H1 (cell line): Measurements from ENCODE around the gene NELL1. TPM values are rescaled to one million over a fixed set of nuclear protein-coding genes. Genes with fewer than 3 reads are reported as not detected.

ENCODE experiments used
- CTCF ChIA-PET: fragments of 300-600 bp; sonication (Branson Sonifier 250); formaldehyde crosslinking; loops from one replicate; lab custom pipeline; 2021; ENCODE audit not compliant: partially characterized antibody; lab: Charles Lee
- POLR2A ChIA-PET: fragments of 300-600 bp; sonication (Branson Sonifier 250); formaldehyde crosslinking; loops from one replicate; lab custom pipeline; 2021; ENCODE audit warnings: inconsistent platforms; ENCODE audit not compliant: partially characterized antibody; lab: Charles Lee
- DNase-seq, 2 experiments: peaks; one replicate each; pipeline versions ENCODE4 v3.0.0 to v3.0.0-alpha.2; 2010 to 2022; ENCODE audit warnings: low spot score in 2 of 2, low read depth in 1 of 2, mixed read lengths in 1 of 2
- FAIRE-seq: peaks from 2 replicates; lab custom pipeline; 2011; peaks lifted over from hg19 to GRCh38; lab: Jason Lieb, UNC
- H2AFZ ChIP-seq: 2 replicates; pipeline ENCODE4 v1.8.1; 2012; ENCODE audit warnings: low read length, inconsistent platforms
- H2AK5ac ChIP-seq: 2 replicates; pipeline ENCODE4 v1.6.1; 2013; ENCODE audit warnings: low read depth, low read length
- H2BK120ac ChIP-seq: replicated peaks from 2 replicates; pipeline ENCODE3; 2013; ENCODE audit warnings: low read depth, low read length, inconsistent platforms
- H2BK12ac ChIP-seq: 2 replicates; pipeline ENCODE4 v1.6.1; 2013; ENCODE audit warnings: low read depth, low read length
- H2BK15ac ChIP-seq: 2 replicates; pipeline ENCODE4 v1.6.1; 2013; ENCODE audit warnings: low read length
- H2BK20ac ChIP-seq: 2 replicates; pipeline ENCODE4 v1.6.1; 2013; ENCODE audit warnings: low read length
- H2BK5ac ChIP-seq: 2 replicates; pipeline ENCODE4 v1.6.1; 2013; ENCODE audit warnings: low read depth, low read length
- H3K14ac ChIP-seq: 2 replicates; pipeline ENCODE4 v1.6.1; 2013; ENCODE audit warnings: inconsistent platforms; ENCODE audit not compliant: insufficient read length
- H3K18ac ChIP-seq: 2 replicates; pipeline ENCODE4 v1.6.1; 2013; ENCODE audit warnings: low read length; ENCODE audit errors: extremely low read depth
- H3K23ac ChIP-seq: 2 replicates; pipeline ENCODE4 v1.6.1; 2013; ENCODE audit warnings: inconsistent platforms; ENCODE audit not compliant: insufficient read length
- H3K23me2 ChIP-seq: 2 replicates; pipeline ENCODE4 v1.6.1; 2013; ENCODE audit warnings: low read depth, low read length
- H3K27ac ChIP-seq: 2 replicates; pipeline ENCODE4 v1.6.1; 2011; ENCODE audit warnings: low read depth, low read length, inconsistent platforms
- H3K27me3 ChIP-seq, 4 experiments: replicated peaks in 1 of 4; 1 replicate in 1 of 4; 2 replicates in 3 of 4; pipeline versions ENCODE4 v1.6.1 to v1.8.1; 2011 to 2013; ENCODE audit warnings: low read length in 3 of 4, mild to moderate bottlenecking in 3 of 4, inconsistent platforms in 2 of 4, mixed read lengths in 2 of 4, moderate library complexity in 1 of 4; ENCODE audit not compliant: control insufficient read depth in 3 of 4, insufficient read depth in 3 of 4; ENCODE audit errors: extremely low read depth in 1 of 4
- H3K36me3 ChIP-seq, 4 experiments: 2 replicates each; pipeline versions ENCODE4 v1.6.1 to v1.8.1; 2011 to 2013; ENCODE audit warnings: mild to moderate bottlenecking in 4 of 4, low read length in 3 of 4, moderate library complexity in 2 of 4, control low read depth in 1 of 4, inconsistent platforms in 1 of 4; ENCODE audit not compliant: insufficient read depth in 4 of 4, control insufficient read depth in 2 of 4
- H3K4ac ChIP-seq: replicated peaks from 2 replicates; pipeline ENCODE3; 2013; ENCODE audit warnings: low read length, low read depth, mixed read lengths, inconsistent platforms; ENCODE audit not compliant: insufficient read length
- H3K4me1 ChIP-seq, 4 experiments: replicated peaks in 1 of 4; 1 replicate in 1 of 4; 2 replicates in 3 of 4; pipeline versions ENCODE4 v1.6.1 to v1.8.1; 2011 to 2013; ENCODE audit warnings: low read length in 3 of 4, inconsistent platforms in 2 of 4, mixed read lengths in 1 of 4; ENCODE audit not compliant: insufficient read depth in 4 of 4, control insufficient read depth in 3 of 4
- H3K4me2 ChIP-seq, 2 experiments: 2 replicates each; pipeline versions ENCODE4 v1.6.1 to v1.8.1; 2011 to 2013; ENCODE audit warnings: low read depth in 2 of 2, low read length in 2 of 2, control low read depth in 1 of 2, inconsistent platforms in 1 of 2, mild to moderate bottlenecking in 1 of 2; ENCODE audit not compliant: insufficient read depth in 1 of 2
- H3K4me3 ChIP-seq, 4 experiments: fragments of 200-600, 300-600 bp in 1 of 4; sonication (generic), shearing (Covaris generic), sonication (Bioruptor Twin) in 1 of 4; 2 replicates each; pipeline versions ENCODE4 v1.5.1 to v1.8.1; 2011 to 2016; ENCODE audit warnings: low read length in 4 of 4, low read depth in 3 of 4, control low read depth in 2 of 4, inconsistent platforms in 2 of 4, mild to moderate bottlenecking in 2 of 4, mixed read lengths in 1 of 4, moderate library complexity in 1 of 4; ENCODE audit not compliant: insufficient read depth in 2 of 4; ENCODE audit errors: extremely low read depth in 1 of 4
- H3K56ac ChIP-seq: replicated peaks from 2 replicates; pipeline ENCODE3; 2013; ENCODE audit warnings: low read depth, mild to moderate bottlenecking, mixed read lengths, low read length, inconsistent platforms; ENCODE audit not compliant: insufficient read length
- H3K79me1 ChIP-seq: 2 replicates; pipeline ENCODE4 v1.6.1; 2013; ENCODE audit warnings: low read depth, low read length, control low read depth
- H3K79me2 ChIP-seq, 2 experiments: 2 replicates each; pipeline versions ENCODE4 v1.6.1 to v1.8.1; 2012 to 2013; ENCODE audit warnings: low read length in 2 of 2, mild to moderate bottlenecking in 2 of 2, inconsistent platforms in 1 of 2; ENCODE audit not compliant: insufficient read depth in 2 of 2, control insufficient read depth in 1 of 2
- H3K9ac ChIP-seq, 4 experiments: replicated peaks in 1 of 4; 1 replicate in 1 of 4; 2 replicates in 3 of 4; pipeline versions ENCODE4 v1.6.1 to v1.8.1; 2011 to 2013; ENCODE audit warnings: low read depth in 3 of 4, low read length in 3 of 4, control low read depth in 2 of 4, mild to moderate bottlenecking in 2 of 4, moderate library complexity in 2 of 4, inconsistent platforms in 1 of 4; ENCODE audit errors: extremely low read depth in 1 of 4
- H3K9me3 ChIP-seq, 2 experiments: 2 replicates each; pipeline versions ENCODE4 v1.6.1 to v1.8.1; 2012 to 2013; ENCODE audit warnings: mild to moderate bottlenecking in 2 of 2, moderate library complexity in 2 of 2, control low read depth in 1 of 2, inconsistent platforms in 1 of 2, low read depth in 1 of 2, low read length in 1 of 2, mixed read lengths in 1 of 2; ENCODE audit not compliant: insufficient read depth in 2 of 2
- H4K20me1 ChIP-seq, 2 experiments: replicated peaks in 1 of 2; 2 replicates each; pipeline versions ENCODE3 to v1.8.1; 2011 to 2013; ENCODE audit warnings: inconsistent platforms in 2 of 2, low read length in 2 of 2, mild to moderate bottlenecking in 1 of 2; ENCODE audit not compliant: insufficient read depth in 2 of 2, control insufficient read depth in 1 of 2
- H4K5ac ChIP-seq: 2 replicates; pipeline ENCODE4 v1.6.1; 2013; ENCODE audit warnings: low read length, low read depth, mixed read lengths, inconsistent platforms; ENCODE audit not compliant: insufficient read length
- H4K8ac ChIP-seq: 2 replicates; pipeline ENCODE4 v1.8.0; 2013; ENCODE audit warnings: mild to moderate bottlenecking, moderate library complexity, low read length, inconsistent platforms; ENCODE audit not compliant: insufficient read depth; ENCODE audit errors: extremely low read depth
- H4K91ac ChIP-seq: replicated peaks from 2 replicates; pipeline ENCODE3; 2013; ENCODE audit warnings: low read length, mixed read lengths, inconsistent platforms; ENCODE audit not compliant: insufficient read length
- BCL11A ChIP-seq, 2 experiments: IDR thresholded peaks; one replicate each; pipeline ENCODE4 v1.6.1; 2011; ENCODE audit warnings: low read depth in 2 of 2, low read length in 2 of 2, mild to moderate bottlenecking in 2 of 2
- BRCA1 ChIP-seq: IDR thresholded peaks from 2 replicates; pipeline ENCODE4 v1.6.1; 2012; ENCODE audit warnings: low read depth, low read length, improper control_type of control experiment
- HDAC6 ChIP-seq: IDR thresholded peaks from one replicate; pipeline ENCODE4 v1.7.1; 2012; ENCODE audit warnings: low read depth, mild to moderate bottlenecking, inconsistent platforms, low read length, moderate library complexity
- KDM4A ChIP-seq: IDR thresholded peaks from one replicate; pipeline ENCODE4 v1.7.1; 2012; ENCODE audit warnings: low read depth, mild to moderate bottlenecking, moderate library complexity, low read length, inconsistent platforms; ENCODE audit not compliant: severe bottlenecking
- PHF8 ChIP-seq: fragments of 200-600 bp; sonication (generic); conservative IDR thresholded peaks from 2 replicates; pipeline ENCODE4 v1.7.1; 2012; ENCODE audit warnings: low read depth, mild to moderate bottlenecking, inconsistent platforms, low read length, moderate library complexity
- RXRA ChIP-seq: IDR thresholded peaks from 2 replicates; pipeline ENCODE4 v1.6.1; 2011; ENCODE audit warnings: low read depth, mild to moderate bottlenecking, low read length, moderate library complexity; ENCODE audit not compliant: insufficient read depth
- SIX5 ChIP-seq: IDR thresholded peaks from 2 replicates; pipeline ENCODE4 v1.6.1; 2011; ENCODE audit warnings: mild to moderate bottlenecking, low read depth, low read length
- SUZ12 ChIP-seq: fragments of 200-600 bp; sonication (generic); IDR thresholded peaks from 2 replicates; pipeline ENCODE4 v1.6.1; 2012; ENCODE audit warnings: mild to moderate bottlenecking, inconsistent platforms, low read length, moderate library complexity, mixed read lengths
- USF2 ChIP-seq: IDR thresholded peaks from 2 replicates; pipeline ENCODE4 v1.6.1; 2011; ENCODE audit warnings: low read length, improper control_type of control experiment
- WGBS, 2 experiments: shearing (Covaris generic) in 1 of 2; methylation state at CpG; one replicate each; pipeline versions ENCODE4 v1.1.6 to v1.1.7; 2013 to 2015; ENCODE audit warnings: low lambda C conversion rate in 2 of 2, mixed read lengths in 2 of 2, inconsistent platforms in 1 of 2, low coverage in 1 of 2, missing lambda C conversion rate in 1 of 2; ENCODE audit not compliant: insufficient replicate concordance in 2 of 2, insufficient coverage in 1 of 2, insufficient read length in 1 of 2; ENCODE audit errors: extremely low coverage in 1 of 2, missing lambda C conversion rate in 1 of 2; 5-methylcytosine and 5-hydroxymethylcytosine counted together
- polyA plus RNA-seq, 7 experiments: library from polyadenylated mRNA; depleted of rRNA in 3 of 7; stranded (reverse) in 5 of 7; unstranded in 2 of 7; fragments of >200 nt in 5 of 7; fragments of 200-250 nt in 2 of 7; gene quantifications; 1 replicate in 5 of 7; 2 replicates in 1 of 7; 4 replicates in 1 of 7; pipeline versions ENCODE4 v1.2.1 to v1.2.3, GENCODE V29; 2011 to 2013; ENCODE audit warnings: missing spikeins in 2 of 7, mixed read lengths in 2 of 7
- total RNA-seq: library from RNA; stranded (reverse); fragmentation: NEBNext Ultra II Directional; extraction: Animal tissue kit (Norgen Biotek cat#: 25700); gene quantifications from 2 replicates; pipeline ENCODE4 v1.2.1, GENCODE V29; 2021

The NELL1 gene
- total and polyA plus RNA-seq, 2 of the 8 experiments (the other 6 are each of a cell fraction or from before 2014, with no cell fraction given), result 0.21 TPM; not detected in 1

- Histone ChIP-seq H2BK15ac (no peak overlapping the region), H3K79me2 (no peaks in the 10 kb centered on the region), H3K4me1 (no peaks in the 10 kb centered on the region), H3K4ac (no peak overlapping the region), H2BK5ac (no peak overlapping the region), H3K56ac (no peak overlapping the region), H3K36me3 (no peaks in the 10 kb centered on the region), H2BK12ac (no peak overlapping the region), H3K23me2 (no peaks in the 10 kb centered on the region), H3K23ac (no peak overlapping the region), H3K9me3 (no peaks in the 10 kb centered on the region), H3K4me3 (no peak overlapping the region), H4K5ac (no peak overlapping the region), H3K9ac (no peak overlapping the region), H3K14ac (no peak overlapping the region), H4K8ac (no peak overlapping the region), H4K91ac (no peak overlapping the region), H3K27ac (no peak overlapping the region), H2AK5ac (no peak overlapping the region), H3K18ac (no peak overlapping the region), H2BK120ac (no peak overlapping the region), H2AFZ (no peak overlapping the region), H3K27me3 (no peaks in the 10 kb centered on the region), H3K4me2 (no peak overlapping the region), H4K20me1 (no peaks in the 10 kb centered on the region), H3K79me1 (no peaks in the 10 kb centered on the region), H2BK20ac (no peak overlapping the region)
- WGBS, 2 experiments, result 87% methylated on average over 3 of the region's 3 CpGs; no CpG with 5 or more reads in 1 of the 2 experiments
- ChIA-PET POLR2A (no interaction called here), CTCF (interaction anchor here (1.0 to 1.1 kb wide), 2 partner anchors 16 to 104 kb away, joined by 3 to 4 read pairs; no protein-coding TSS in a partner anchor)
- FAIRE-seq (no peak), DNase-seq (no peak)
- TF ChIP-seq PHF8, result no peak
- no peak for TF ChIP-seq HDAC6
- no peak for TF ChIP-seq KDM4A
- no peak for TF ChIP-seq SIX5
- TF ChIP-seq USF2, result no peak
- no peak for TF ChIP-seq SUZ12
- TF ChIP-seq BCL11A (IDR thresholded peaks at IDR 0.05; ENCODE audit: low read depth in 2 of 2, low read length in 2 of 2), result no peak
- no peak for TF ChIP-seq BRCA1
- no peak for TF ChIP-seq RXRA
These were observed 934.5 kb downstream of the NELL1 start for GRCh38 chr11:21603886-21604285.
